ENCODE data around the gene ARHGEF10L.

Gene ARHGEF10L

DNA sequence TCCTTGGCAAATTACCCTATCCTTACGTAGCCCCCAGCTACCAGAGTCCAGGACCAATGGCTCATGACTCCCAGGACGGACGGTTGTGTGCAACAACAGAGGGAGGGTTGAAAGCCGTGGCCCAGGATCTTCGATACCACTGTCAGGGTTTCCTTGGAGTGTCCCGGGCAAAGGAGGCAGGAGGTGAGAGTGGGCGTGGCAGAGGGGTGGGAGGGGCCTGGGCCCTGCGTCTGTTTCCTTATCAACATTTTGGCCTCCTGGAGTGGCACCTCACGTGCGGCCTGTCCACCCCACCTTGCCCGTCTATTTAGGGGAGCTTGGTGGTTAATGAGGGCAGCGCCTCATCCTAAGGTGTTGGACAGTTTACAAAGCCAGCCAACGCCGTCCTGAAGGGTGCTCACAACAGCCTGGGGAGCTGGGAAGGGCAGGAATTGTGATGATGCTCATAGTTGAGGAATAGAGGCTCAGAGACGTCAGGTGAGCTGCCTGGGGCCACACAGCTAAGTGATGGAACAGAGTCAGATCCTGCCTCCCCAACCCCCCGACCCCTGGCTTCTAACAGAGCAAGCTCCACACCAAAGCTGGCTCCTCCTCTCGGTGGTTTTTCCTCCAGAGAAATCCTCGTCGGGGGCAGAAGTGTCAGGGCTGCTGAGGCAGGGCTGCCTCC, 17.4 kb upstream of the ARHGEF10L start:
- DNase-seq (ENCODE audit: low read depth, low spot score): no peak
- no peak overlapping the region for H3K27ac ChIP-seq

DNA sequence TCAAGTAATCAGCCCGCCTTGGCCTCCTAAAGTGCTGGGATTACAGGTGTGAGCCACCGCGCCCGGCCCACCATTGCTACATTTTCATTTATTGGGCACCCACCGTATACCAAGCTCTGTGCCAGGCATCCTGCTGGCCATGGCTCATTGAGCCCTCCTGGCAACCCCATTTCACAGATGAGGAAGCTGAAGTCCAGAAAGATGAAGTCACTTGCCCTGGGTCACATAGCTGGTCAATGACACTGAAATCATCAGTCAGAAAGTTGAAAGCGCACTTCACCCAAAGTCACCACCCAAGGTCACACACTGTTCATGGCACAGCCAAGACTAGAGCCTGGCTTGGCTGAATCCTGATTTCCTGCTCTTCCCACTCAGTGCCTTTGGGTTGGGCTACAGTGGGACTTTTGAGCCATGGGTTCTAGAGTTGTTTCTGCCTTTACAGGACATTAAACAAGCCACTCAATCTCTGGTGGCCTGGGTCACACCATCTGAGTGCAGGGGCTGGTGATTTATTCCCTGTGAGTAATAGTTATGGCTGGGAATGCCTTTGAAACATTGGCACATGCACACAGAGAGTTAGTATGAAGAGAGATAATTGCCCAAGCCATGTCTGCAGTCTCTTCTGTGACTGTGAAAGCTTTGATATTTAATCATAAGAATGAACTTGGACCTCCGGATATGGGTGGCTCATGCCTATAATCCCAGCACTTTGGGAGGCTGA, 16.0 kb upstream of the ARHGEF10L start:
- H3K27ac ChIP-seq: peak overlapping the region; percentile 11
- DNase-seq (ENCODE audit: low read depth, low spot score): no peak

DNA sequence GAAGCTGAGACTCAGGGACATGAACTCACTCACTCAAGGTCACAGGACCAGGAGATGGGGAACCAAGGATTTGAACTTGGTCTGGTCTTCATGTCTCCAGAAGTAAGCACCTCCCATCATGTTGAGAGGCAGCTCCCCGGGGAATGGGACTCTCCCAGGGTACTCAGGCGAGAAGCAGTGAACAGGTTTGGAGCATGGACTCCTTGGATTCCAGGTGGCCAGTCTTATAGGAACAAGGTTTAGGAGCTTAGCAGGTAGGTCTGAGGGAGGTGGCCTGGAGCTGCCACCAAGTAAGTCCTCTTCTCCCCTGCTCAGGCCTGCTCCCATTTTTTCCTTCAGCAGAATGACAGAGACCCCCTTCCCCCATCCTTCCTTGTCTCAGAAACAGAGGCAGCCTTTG, 14.9 kb upstream of the ARHGEF10L start:
- no peak overlapping the region for H3K27ac ChIP-seq
- no peak for DNase-seq (ENCODE audit: low read depth, low spot score)

DNA sequence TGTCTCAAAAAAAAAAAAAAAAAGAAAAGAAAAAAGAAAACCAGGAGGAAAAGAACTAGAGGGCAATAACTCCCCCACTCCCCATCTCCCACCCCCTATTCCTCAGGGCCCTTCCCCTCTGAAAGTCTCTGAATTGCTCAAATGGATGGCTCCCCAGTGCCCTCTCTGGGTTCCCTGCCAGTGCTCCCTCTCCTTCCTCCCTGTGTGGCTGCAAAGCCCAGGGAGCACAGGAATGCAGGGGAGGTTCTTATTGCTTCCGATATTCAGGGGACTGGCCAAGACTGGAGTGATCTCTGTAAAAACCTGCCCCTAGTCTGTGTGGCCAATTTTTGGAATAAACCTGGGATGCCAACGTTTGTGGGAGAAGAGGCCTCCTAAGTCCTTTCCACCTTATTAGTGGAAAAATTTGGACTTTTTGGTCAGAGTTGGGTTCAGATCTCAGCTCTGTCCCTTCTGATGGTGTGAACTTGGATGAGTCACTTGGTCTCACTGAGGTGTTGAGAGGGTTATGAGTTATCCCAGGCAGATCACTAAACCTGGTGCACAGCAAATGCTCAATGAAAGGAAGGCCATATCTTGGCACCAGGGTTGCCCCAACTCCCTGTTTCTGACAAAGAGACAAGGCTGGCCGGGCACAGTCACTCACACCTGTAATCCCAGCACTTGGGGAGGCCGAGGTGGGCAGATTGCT, 13.4 kb upstream of the ARHGEF10L start:
- H3K27ac ChIP-seq: peak overlapping the region; percentile 30
- no peak for DNase-seq (ENCODE audit: low read depth, low spot score)

DNA sequence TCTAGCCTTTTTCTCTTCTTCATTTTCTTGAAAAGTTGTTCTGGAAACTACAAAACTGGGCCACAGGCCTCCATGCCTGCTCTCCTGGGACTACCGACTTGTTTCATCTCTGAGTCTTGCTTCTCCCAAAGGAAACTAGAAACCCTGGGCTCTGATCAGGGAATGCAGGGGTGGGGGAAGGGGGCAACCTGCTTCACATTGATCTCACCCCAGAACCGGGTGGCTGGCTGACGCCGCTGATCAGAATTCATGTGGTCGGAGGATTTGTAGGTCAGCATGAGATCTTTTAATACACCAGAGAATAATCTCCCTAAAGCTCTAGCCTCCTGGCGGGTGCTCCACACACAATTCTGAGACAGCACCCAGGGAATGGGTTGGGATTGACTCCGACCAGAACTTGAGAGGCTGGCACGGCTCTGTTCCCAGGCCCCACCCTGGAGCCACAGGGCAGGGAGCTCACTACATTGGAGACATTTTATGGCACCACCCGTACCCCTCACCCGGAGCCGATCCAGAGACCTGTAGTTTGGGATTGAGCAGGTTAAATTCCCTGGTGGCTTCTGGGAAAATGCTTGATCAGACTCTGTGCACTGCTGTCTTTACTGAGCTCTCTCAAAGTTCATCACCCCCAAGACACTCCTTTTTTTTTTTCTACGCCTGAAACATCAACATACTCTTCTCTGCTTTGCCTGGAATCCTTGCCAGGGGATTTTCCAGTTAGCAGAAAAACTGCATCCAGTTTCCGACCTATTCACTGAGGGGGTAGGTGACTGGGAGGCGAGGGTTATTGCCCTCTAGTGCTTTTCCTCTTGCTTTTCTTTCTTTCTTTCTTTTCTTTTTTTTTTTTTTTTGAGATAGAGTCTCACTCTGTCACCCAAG, 12.2 kb upstream of the ARHGEF10L start:
- no peak for DNase-seq (ENCODE audit: low read depth, low spot score)

DNA sequence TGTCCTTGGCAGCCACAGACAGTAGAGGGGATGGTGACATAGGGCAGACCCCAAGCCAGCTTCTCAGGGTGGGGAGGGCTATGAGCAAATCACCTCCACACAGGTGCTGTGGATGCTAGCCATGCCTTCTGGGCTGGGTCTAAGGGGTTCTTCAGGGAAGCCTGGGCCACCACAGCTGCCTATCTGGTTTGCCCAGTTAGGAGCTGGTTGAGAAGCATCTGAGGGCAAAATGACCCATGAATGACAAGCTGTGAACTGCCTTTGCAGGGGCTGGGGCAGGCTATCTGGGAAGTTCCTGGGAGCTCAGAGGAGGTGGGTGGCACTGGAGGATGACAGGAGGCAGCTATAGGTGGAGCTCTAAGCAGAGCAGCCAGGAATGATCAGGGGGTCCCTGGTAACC, 10.1 kb upstream of the ARHGEF10L start:
- no peak for DNase-seq (ENCODE audit: low read depth, low spot score)
- peak overlapping the region; percentile 47 for H3K27ac ChIP-seq

More for the DNA sequence above, 12.2 kb upstream of the ARHGEF10L start:
- H3K27ac ChIP-seq: peak overlapping the region; percentile 30

DNA sequence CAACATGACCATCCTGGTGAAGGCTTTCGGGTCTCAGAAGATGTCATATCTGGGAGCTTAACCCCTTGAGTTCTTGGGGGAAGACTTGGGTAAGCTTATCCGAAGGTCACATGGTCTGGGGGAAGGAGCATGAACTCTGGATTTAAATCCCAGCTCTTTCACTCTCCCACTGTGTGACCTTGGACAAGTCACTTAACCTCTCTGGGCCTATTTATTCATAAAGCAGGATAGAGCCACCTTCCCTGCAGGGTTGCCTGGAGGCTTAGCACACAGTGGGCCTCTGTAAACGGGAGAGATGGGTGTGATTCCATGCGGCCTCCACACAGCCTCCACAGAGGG, 8.2 kb upstream of the ARHGEF10L start:
- no peak for DNase-seq (ENCODE audit: low read depth, low spot score)
- peak overlapping the region; percentile 47 for H3K27ac ChIP-seq

DNA sequence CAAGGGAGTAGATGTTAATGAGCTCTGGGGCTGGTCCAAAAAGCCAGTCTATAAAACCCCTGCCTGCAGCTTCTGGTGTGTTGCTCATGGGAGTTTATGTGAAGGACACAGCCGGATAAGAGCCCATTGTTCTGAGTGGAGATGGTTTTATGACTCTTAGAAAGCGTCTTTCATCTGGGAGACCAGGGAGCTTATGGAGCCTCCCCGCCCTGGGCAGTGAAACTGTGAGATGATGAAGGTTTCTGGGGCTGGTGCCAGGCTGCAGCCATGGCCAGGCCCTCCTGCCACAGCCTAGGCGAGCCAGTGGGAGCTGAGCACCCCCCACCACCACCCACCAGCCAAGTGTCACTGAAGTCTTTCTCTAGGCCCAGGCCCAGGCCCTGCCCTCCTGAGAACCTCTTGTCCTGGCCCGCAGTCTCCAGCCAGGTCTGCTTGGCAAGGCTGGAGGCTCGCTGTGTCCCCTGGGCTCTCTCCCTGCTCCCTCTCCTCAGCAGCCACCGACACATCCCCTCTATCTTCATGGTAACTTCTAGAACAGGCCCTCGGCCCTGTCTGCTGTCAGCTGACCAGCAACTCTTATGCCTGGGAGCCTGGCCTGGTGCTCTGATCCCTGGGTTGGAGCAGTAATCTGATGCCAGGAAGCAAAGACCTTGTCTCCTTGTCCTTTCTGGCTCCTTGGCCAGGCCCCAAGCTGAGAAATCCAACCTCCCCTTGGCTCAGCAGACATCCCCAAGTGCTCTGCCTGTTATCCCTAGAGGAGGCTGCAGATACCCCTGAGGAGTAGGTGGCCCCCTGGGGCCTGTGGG, 7.6 kb upstream of the ARHGEF10L start:
- H3K27ac ChIP-seq: peak overlapping the region; percentile 47
- peak; percentile 70 for DNase-seq (ENCODE audit: low read depth, low spot score)

DNA sequence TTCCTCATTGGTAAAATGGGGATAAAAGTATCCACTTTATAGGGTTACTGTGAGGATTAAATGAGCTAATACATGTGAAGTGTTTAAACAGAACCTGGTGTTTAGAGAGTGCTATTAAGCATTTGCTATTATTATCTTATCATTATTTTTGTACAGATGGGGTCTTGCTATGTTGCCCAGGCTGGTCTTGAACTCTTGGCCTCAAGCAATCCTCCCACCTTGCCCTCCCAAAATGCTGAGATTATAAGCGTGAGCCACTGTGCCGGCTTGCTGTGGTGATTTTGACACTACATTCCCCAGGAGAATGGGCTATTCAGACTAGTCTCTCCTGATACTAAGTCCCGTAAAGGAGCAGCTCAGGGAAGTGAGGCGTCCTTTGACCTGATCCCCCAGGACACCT, 6.3 kb upstream of the ARHGEF10L start:
- no peak overlapping the region for H3K27ac ChIP-seq
- DNase-seq (ENCODE audit: low read depth, low spot score): no peak

DNA sequence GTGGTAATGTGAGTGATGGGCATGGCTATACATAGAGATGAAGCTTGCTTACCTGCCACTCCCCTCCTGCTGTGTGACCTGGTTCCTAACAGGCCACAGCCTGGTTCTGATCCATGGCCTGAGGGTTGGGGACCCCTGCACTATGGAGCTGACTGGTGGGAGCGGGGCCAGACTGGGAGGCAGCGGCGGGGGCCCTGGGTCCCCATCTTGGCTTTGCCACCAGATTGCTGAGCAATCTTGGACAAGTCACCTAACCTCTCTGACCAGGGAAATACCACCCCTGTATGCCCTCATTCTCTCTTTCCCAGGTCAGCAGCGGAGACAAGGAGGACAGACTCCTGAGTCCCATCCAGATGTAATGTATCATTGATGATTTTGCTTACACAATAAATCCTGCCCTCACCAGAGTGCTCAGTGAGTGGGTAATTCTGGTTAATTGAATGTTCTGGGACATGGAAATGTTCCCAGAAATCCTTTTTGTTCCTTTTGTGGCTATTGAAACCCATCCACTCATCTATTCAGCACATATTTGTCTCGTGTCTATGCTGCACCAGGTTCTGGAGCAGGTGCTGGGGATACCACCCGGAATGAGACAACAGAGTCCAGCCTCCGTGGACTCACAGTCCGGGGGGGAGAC, 4.1 kb upstream of the ARHGEF10L start:
- H3K27ac ChIP-seq: no peak overlapping the region
- no peak for DNase-seq (ENCODE audit: low read depth, low spot score)

DNA sequence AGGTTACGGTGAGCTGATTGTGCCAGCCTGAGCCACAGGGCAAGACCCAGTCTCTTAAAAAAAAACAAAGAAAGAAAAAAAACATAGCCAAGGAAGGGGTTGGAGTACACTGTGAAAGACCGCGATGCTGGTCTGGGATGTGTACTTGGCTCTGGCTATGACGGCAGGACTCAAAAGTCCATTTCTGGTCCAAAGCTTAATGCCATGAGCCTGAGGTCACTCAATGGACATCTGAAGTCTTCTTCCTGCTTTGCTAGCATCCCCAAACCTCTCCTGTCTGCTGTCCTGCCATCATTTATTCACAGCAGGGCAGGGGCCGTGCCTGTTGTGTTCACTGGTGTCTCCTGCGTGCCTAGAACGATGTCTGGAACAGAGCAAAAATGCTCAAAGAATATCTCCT, 1.5 kb upstream of the ARHGEF10L start:
- no peak for DNase-seq (ENCODE audit: low read depth, low spot score)
- peak overlapping the region; percentile 4 for H3K27ac ChIP-seq

DNA sequence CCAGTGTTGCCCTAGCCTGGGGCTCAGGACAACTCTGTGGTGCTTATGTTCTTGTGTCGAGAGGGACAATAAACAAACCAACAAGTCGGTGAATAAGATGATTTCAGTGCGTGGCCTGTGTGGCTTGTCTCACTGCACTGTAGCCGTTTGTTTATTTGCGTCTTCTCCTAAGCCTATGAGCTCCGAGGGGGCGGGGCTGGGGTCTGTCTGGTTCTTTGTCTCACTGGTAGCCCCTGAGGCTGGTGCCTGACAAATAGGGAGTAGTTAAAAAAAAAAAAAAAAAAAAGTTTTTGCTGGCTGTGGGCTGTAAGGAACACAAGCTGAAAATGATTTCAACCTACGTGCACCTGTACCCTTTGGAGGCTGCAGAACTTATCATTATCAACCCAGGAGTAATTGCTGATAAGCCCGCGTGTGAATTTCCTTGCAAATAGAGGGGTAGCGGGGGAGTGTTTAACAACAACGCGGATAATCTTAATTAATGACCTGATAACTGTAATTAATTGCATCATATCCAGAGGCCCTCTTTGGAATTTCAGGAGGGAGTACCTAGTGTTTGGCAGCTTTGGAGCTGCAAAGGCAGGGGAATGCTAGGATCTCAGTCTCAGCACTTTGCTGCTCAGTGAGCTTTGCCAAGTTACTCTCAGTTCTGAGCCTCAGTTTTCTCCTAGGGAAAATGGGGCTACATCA, 925 bp upstream of the ARHGEF10L start:
- DNase-seq (ENCODE audit: low read depth, low spot score): no peak
- H3K27ac ChIP-seq: peak overlapping the region; percentile 4

DNA sequence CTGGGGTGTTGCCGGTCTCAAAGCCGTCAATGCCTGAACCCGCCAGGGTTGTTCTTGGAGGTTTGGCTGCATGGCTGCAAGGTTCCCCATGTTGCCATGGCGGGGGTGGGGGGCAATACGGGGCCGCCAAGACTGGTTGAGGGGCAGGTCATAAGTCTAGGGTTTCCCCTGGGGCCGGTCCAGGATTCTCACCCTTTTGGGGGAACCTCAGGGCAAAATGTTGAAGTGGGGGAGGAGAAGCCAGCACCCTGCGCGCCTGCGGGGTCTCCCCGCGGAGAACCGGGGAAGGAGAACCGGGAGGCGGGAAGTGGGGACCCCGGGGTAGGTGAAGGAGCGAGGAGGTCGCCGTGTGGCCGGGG, 401 bp upstream of the ARHGEF10L start:
- no peak overlapping the region for H3K27ac ChIP-seq
- no peak for DNase-seq (ENCODE audit: low read depth, low spot score)

DNA sequence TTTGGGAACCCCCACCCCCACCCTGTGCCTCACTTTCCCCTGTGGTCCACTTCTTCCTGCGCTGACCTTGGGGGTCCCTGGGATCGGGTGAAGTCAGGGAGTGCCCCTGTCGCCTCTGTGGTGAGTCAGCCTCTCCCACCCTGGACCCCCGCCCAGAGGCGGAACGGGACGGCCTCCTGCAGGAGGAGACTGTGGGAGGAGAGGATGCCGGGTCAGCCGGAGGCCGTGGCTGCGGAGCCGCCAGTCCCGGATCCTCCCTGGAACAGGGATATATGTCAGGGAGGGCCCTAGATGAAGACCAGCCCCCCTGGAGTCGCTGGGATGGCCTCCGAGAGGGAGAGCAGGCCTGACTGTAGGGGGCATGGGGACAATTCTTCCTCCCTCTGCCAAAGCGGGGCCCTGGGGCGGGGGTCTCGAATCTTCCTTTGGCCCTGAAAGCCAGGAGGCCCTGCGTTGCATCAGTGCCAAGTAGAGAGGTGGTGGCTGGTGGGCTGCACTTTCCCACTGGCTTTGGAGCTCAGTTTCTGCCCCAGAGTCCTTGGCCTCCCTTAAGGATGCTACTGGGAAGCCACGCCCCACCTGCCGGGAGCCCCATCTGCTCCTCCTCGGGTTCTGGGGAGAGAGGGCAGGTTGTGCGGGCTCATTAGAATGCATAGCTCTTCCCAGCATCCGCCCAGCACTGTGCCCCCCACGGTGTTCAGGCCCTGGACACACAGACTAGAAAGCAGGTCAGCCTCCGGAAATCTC, 930 bp downstream of the ARHGEF10L start:
- H3K27ac ChIP-seq: no peak overlapping the region
- no peak for DNase-seq (ENCODE audit: low read depth, low spot score)

DNA sequence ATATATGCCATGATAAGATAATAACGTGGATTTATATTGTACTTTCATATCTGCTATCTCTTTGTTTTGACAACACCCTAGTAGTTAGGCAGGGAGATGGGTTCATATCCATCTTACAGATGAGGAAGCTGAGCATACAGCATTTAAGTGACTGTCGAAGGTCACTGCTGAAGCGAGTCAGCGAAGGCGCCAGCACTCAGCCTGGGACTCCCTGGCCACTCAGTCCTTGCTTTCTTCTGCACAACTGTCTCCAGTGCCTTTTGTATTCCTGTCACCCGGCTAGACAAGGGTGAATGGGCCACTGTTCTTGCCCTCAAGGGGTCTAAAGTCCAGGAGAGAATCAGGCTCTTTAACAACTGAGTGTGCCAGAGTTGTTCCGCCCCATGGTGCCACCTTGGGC, 3.1 kb downstream of the ARHGEF10L start:
- H3K27ac ChIP-seq: no peak overlapping the region
- no peak for DNase-seq (ENCODE audit: low read depth, low spot score)

DNA sequence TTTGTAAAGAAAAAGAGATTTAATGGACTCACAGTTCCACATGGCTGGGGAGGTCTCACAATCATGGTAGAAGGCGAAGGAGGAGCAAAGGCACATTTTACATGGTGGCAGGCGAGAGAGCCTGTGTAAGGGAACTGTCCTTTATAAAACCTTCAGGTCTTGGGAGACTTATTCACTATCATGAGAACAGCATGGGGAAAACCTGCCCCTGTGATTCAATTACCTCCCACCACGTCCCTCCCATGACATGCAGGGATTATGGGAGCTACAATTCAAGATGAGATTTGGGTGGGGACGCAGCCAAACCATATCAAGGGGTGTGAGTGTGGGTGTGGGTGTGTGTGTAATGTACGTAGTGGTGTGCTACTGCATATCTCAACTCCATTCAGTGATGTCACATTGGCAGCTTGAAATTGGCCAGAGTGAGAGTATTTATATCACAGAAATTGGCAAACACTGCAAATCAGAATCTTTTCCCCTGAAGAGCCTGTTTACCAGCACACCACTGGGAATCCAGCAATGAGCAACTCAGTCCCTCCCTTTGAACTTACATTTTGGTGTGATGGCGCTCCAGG, 5.4 kb downstream of the ARHGEF10L start:
- peak overlapping the region; percentile 62 for H3K27ac ChIP-seq
- DNase-seq (ENCODE audit: low read depth, low spot score): no peak

DNA sequence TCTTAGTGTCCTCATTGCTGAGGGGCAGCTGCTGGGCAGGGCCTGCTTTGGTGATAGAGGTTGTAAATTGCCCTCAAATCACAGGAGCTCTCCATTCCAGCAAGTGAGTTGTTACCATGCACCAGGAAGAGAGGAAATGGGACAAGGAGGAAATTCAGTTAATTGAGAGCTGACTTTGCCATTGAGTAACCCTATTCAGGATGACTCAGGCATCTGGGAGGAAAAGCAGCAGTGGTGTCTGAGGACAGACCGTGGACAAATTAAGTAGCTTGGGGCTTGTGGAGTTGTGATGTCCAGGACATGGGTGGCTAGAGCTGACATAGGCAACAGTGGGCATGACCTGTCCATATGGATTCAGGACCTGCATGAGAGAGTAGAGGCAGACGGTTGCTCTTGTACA, 5.9 kb downstream of the ARHGEF10L start:
- DNase-seq (ENCODE audit: low read depth, low spot score): no peak
- peak overlapping the region; percentile 62 for H3K27ac ChIP-seq
